SK-N-SH treated with all-trans-retinoic acid at 6 μM for 48 hours (cell line): ENCODE measurements around the gene LRCH1.

Experiments
- ATAC-seq: fragments of 200-7000 bp; cut with Tn5 transposase; 3 replicates; pipeline ENCODE4 v1.9.1; 2020; ENCODE audit warnings: mild to moderate bottlenecking, moderate library complexity
- ARNTL ChIP-seq: fragments of 450-650 bp; formaldehyde crosslinking; IDR thresholded peaks from 2 replicates; pipeline ENCODE4 v1.5.0; 2020; ENCODE audit warnings: low read depth, mild to moderate bottlenecking, moderate library complexity, borderline replicate concordance
- BACH2 ChIP-seq: fragments of 250-450 bp; sonication (Bioruptor Pico); IDR thresholded peaks from 2 replicates; pipeline ENCODE4 v1.9.0; 2021; ENCODE audit warnings: mild to moderate bottlenecking, borderline replicate concordance
- CREB5 ChIP-seq: fragments of 250-450 bp; sonication (Bioruptor Pico); IDR thresholded peaks from 2 replicates; pipeline ENCODE4 v1.5.1; 2020; ENCODE audit warnings: low read depth, mild to moderate bottlenecking, moderate library complexity
- CSDC2 ChIP-seq: fragments of 250-450 bp; sonication (Bioruptor Pico); IDR thresholded peaks from 2 replicates; pipeline ENCODE4 v1.5.0; 2020; ENCODE audit warnings: mild to moderate bottlenecking, moderate library complexity
- ESRRG ChIP-seq: fragments of 250-450 bp; sonication (Bioruptor Pico); IDR thresholded peaks from 2 replicates; pipeline ENCODE4 v1.6.1; 2021; ENCODE audit warnings: mild to moderate bottlenecking
- GLIS3 ChIP-seq: fragments of 250-450 bp; sonication (Bioruptor Pico); IDR thresholded peaks from 2 replicates; pipeline ENCODE4 v1.5.0; 2020; ENCODE audit warnings: mild to moderate bottlenecking, moderate library complexity
- ISL1 ChIP-seq: fragments of 250-450 bp; sonication (Bioruptor Pico); IDR thresholded peaks from 2 replicates; pipeline ENCODE4 v2.1.2; 2022; ENCODE audit warnings: mild to moderate bottlenecking, moderate library complexity
- OSR1 ChIP-seq: fragments of 250-450 bp; sonication (Bioruptor Pico); IDR thresholded peaks from 2 replicates; pipeline ENCODE4 v1.8.0; 2022; ENCODE audit warnings: moderate library complexity, mild to moderate bottlenecking, inconsistent platforms
- POU6F1 ChIP-seq: fragments of 250-450 bp; sonication (Bioruptor Pico); IDR thresholded peaks from 2 replicates; pipeline ENCODE4 v1.8.0; 2021; ENCODE audit warnings: low read depth, mild to moderate bottlenecking, moderate library complexity, borderline replicate concordance
- PPARA ChIP-seq: fragments of 250-450 bp; sonication (Bioruptor Pico); IDR thresholded peaks from 2 replicates; pipeline ENCODE4 v1.5.0; 2020; ENCODE audit warnings: mild to moderate bottlenecking, borderline replicate concordance
- SNAI2 ChIP-seq: fragments of 250-450 bp; sonication (Bioruptor Pico); IDR thresholded peaks from 2 replicates; pipeline ENCODE4 v1.5.0; 2020; ENCODE audit warnings: mild to moderate bottlenecking, moderate library complexity
- TCF4 ChIP-seq: fragments of 250-450 bp; sonication (Bioruptor Pico); IDR thresholded peaks from 2 replicates; pipeline ENCODE4 v1.8.0; 2021; ENCODE audit warnings: mild to moderate bottlenecking, moderate library complexity, borderline replicate concordance
- TOX ChIP-seq: fragments of 250-450 bp; sonication (Bioruptor Pico); IDR thresholded peaks from 2 replicates; pipeline ENCODE4 v1.8.0; 2021; ENCODE audit warnings: mild to moderate bottlenecking, moderate library complexity, borderline replicate concordance
- TSHZ2 ChIP-seq: fragments of 250-450 bp; sonication (Bioruptor Pico); IDR thresholded peaks from 2 replicates; pipeline ENCODE4 v1.5.0; 2020; ENCODE audit warnings: mild to moderate bottlenecking, moderate library complexity
- ZC3H10 ChIP-seq: fragments of 250-450 bp; sonication (Bioruptor Pico); IDR thresholded peaks from 2 replicates; pipeline ENCODE4 v1.5.1; 2021; ENCODE audit warnings: mild to moderate bottlenecking, moderate library complexity
- ZFP3 ChIP-seq: fragments of 250-450 bp; sonication (Bioruptor Pico); IDR thresholded peaks from 2 replicates; pipeline ENCODE4 v1.5.0; 2020; ENCODE audit warnings: mild to moderate bottlenecking, moderate library complexity
- ZFP30 ChIP-seq: fragments of 450-650 bp; formaldehyde crosslinking; IDR thresholded peaks from 2 replicates; pipeline ENCODE4 v1.5.0; 2022; ENCODE audit warnings: mild to moderate bottlenecking, moderate library complexity
- ZNF565 ChIP-seq: fragments of 450-650 bp; formaldehyde crosslinking; conservative IDR thresholded peaks from 2 replicates; pipeline ENCODE4 v1.5.0; 2020; ENCODE audit warnings: low read depth, mild to moderate bottlenecking, moderate library complexity
- ZNF70 ChIP-seq: fragments of 450-650 bp; formaldehyde crosslinking; IDR thresholded peaks from 2 replicates; pipeline ENCODE4 v1.5.0; 2020; ENCODE audit warnings: mild to moderate bottlenecking, moderate library complexity
- ZNF8 ChIP-seq: fragments of 450-650 bp; formaldehyde crosslinking; IDR thresholded peaks from 2 replicates; pipeline ENCODE4 v1.5.0; 2020; ENCODE audit warnings: mild to moderate bottlenecking, moderate library complexity

The LRCH1 gene

GRCh38 chr13:46613409-46614049 is 60.6 kb downstream of the LRCH1 start:
- ATAC-seq = no peak
- TF ChIP-seq ZFP3 (CRISPR knock-in tag) (no peak), PPARA (CRISPR knock-in tag) (no peak), ZFP30 (CRISPR knock-in tag) (no peak), ZNF8 (CRISPR knock-in tag) (no peak), ZC3H10 (CRISPR knock-in tag) (no peak), BACH2 (CRISPR knock-in tag) (no peak), ISL1 (no peak), CREB5 (CRISPR knock-in tag) (no peak), CSDC2 (no peak), ZNF565 (CRISPR knock-in tag) (no peak), TOX (CRISPR knock-in tag) (no peak)
- TF ChIP-seq, all 23 proteins: peak for 0

- no peak for TF ChIP-seq TSHZ2 (CRISPR knock-in tag)
- no peak for TF ChIP-seq ESRRG (CRISPR knock-in tag)
- TF ChIP-seq ARNTL (CRISPR knock-in tag) = no peak
- TF ChIP-seq SNAI2 (CRISPR knock-in tag) = no peak
- TF ChIP-seq GLIS3 (CRISPR knock-in tag) = no peak
- TF ChIP-seq ISL1 = no peak
- TF ChIP-seq ZC3H10 (CRISPR knock-in tag) = no peak
- TF ChIP-seq OSR1 = no peak
- no peak for TF ChIP-seq ZFP3 (CRISPR knock-in tag)
- TF ChIP-seq PPARA (CRISPR knock-in tag) = no peak
- TF ChIP-seq CSDC2 = no peak
- TF ChIP-seq BACH2 (CRISPR knock-in tag) = no peak
- ATAC-seq = peak; percentile 76
Measured at GRCh38 chr13:46614582-46614981, 61.6 kb downstream of the LRCH1 start.

GRCh38 chr13:46615888-46616531 is 63.0 kb downstream of the LRCH1 start:
- peak; percentile 28; the same call in 1 of the 3 replicates for ATAC-seq

More at GRCh38 chr13:46615888-46616531, 63.0 kb downstream of the LRCH1 start:
- no peak for TF ChIP-seq POU6F1
- no peak for TF ChIP-seq TSHZ2 (CRISPR knock-in tag)
- peak; percentile 13; the same call in 1 of the 2 replicates for TF ChIP-seq ISL1
- no peak for TF ChIP-seq PPARA (CRISPR knock-in tag)
- no peak for TF ChIP-seq BACH2 (CRISPR knock-in tag)
- TF ChIP-seq ZC3H10 (CRISPR knock-in tag) = no peak
- TF ChIP-seq ESRRG (CRISPR knock-in tag) = no peak
- TF ChIP-seq GLIS3 (CRISPR knock-in tag) = no peak
- no peak for TF ChIP-seq ZNF70
- TF ChIP-seq CSDC2 = no peak
- 0 out of 2 replicates have a peak, but pooled peaks have one; percentile 10 for TF ChIP-seq TCF4 (CRISPR knock-in tag)
- no peak for TF ChIP-seq ZFP30 (CRISPR knock-in tag)
- TF ChIP-seq ZNF565 (CRISPR knock-in tag) = no peak
- TF ChIP-seq ZNF8 (CRISPR knock-in tag) = no peak
- TF ChIP-seq ZFP3 (CRISPR knock-in tag) = no peak
- no peak for TF ChIP-seq TOX (CRISPR knock-in tag)
- no peak for TF ChIP-seq ARNTL (CRISPR knock-in tag)
- TF ChIP-seq SNAI2 (CRISPR knock-in tag) = 0 out of 2 replicates have a peak, but pooled peaks have one; percentile 37
- TF ChIP-seq CREB5 (CRISPR knock-in tag) = no peak
